GM12878 (cell line): ENCODE measurements around the gene PCDHA2. TPM values are rescaled to one million over a fixed set of nuclear protein-coding genes. Genes with fewer than 3 reads are reported as not detected.
"Not testable (repeated sequence)": the region's sequence is repeated elsewhere in the genome, so short reads cannot be mapped to it uniquely, and the experiment has no call there.

Experiments
- ATAC-seq: fragments of 200-7000 bp; cut with Tn5 transposase; 3 replicates; pipeline ENCODE4 v1.9.1; 2020; ENCODE audit warnings: mild to moderate bottlenecking, moderate library complexity
- BruUV-seq: library from RNA; stranded (reverse); fragments of 400-500 nt; replicated peaks from 2 replicates; lab custom pipeline; 2021; lab: Mats Ljungman, UMichigan
- CTCF ChIA-PET: fragments of 300-600 bp; sonication (Branson Sonifier 250); formaldehyde crosslinking; extraction: SDS; loops from one replicate; lab custom pipeline; 2021; ENCODE audit warnings: inconsistent platforms; lab: Yijun Ruan, JAX
- POLR2A ChIA-PET: fragments of 350-600 bp; formaldehyde crosslinking; extraction: SDS; loops from one replicate; lab custom pipeline; 2021; ENCODE audit warnings: inconsistent platforms; lab: Charles Lee
- RAD21 ChIA-PET: fragments of 300-600 bp; sonication (Branson Sonifier 250); formaldehyde crosslinking; loops from one replicate; lab custom pipeline; 2023; ENCODE audit warnings: antibody characterized with exemption; ENCODE audit not compliant: unreplicated experiment; lab: Charles Lee
- SMC1A ChIA-PET: fragments of 300-600 bp; sonication (Branson Sonifier 250); formaldehyde crosslinking; loops from one replicate; lab custom pipeline; 2023; ENCODE audit not compliant: unreplicated experiment, uncharacterized antibody; lab: Charles Lee
- DNase-seq: peaks from one replicate; pipeline ENCODE4 v3.0.0-alpha.2; 2011; ENCODE audit warnings: low read depth, low spot score
- FAIRE-seq: peaks from 3 replicates; lab custom pipeline; 2011; peaks lifted over from hg19 to GRCh38; lab: Jason Lieb, UNC
- H2AFZ ChIP-seq: 2 replicates; pipeline ENCODE4 v1.6.0; 2011; ENCODE audit warnings: low read depth, low read length, control low read depth; ENCODE audit not compliant: control insufficient read depth
- H3K27ac ChIP-seq: 2 replicates; pipeline ENCODE4 v1.5.1; 2011; ENCODE audit warnings: control low read depth; ENCODE audit not compliant: control insufficient read depth, insufficient read depth
- H3K27me3 ChIP-seq, 2 experiments: replicated peaks in 1 of 2; 2 replicates each; pipeline versions ENCODE4 v1.6.0 to v1.6.1; 2011; ENCODE audit warnings: low read length in 1 of 2; ENCODE audit not compliant: control insufficient read depth in 2 of 2, insufficient read depth in 2 of 2
- H3K36me3 ChIP-seq, 2 experiments: 2 replicates each; pipeline ENCODE4 v1.5.1; 2011; ENCODE audit warnings: low read length in 1 of 2; ENCODE audit not compliant: control insufficient read depth in 2 of 2, insufficient read depth in 2 of 2
- H3K4me1 ChIP-seq: 2 replicates; pipeline ENCODE4 v1.6.1; 2011; ENCODE audit warnings: mild to moderate bottlenecking, low read length, moderate library complexity, mixed read lengths; ENCODE audit not compliant: control insufficient read depth, insufficient read depth
- H3K4me2 ChIP-seq: 2 replicates; pipeline ENCODE4 v1.6.0; 2011; ENCODE audit warnings: control low read depth; ENCODE audit not compliant: control insufficient read depth, insufficient read depth
- H3K4me3 ChIP-seq: fragments of 200-600 bp; sonication (generic); 2 replicates; pipeline ENCODE4 v1.5.1; 2016
- H3K79me2 ChIP-seq: 2 replicates; pipeline ENCODE4 v1.6.0; 2011; ENCODE audit warnings: low read length; ENCODE audit not compliant: control insufficient read depth, insufficient read depth
- H3K9ac ChIP-seq: 2 replicates; pipeline ENCODE4 v1.8.0; 2011; ENCODE audit warnings: low read length, control low read depth, mixed read lengths; ENCODE audit not compliant: control insufficient read depth, insufficient read depth
- H3K9me3 ChIP-seq: replicated peaks from 3 replicates; pipeline ENCODE4 v1.5.1; 2011; ENCODE audit warnings: mild to moderate bottlenecking, low read length; ENCODE audit not compliant: control insufficient read depth, insufficient read depth
- H4K20me1 ChIP-seq: 2 replicates; pipeline ENCODE4 v1.6.0; 2011; ENCODE audit not compliant: control insufficient read depth, insufficient read depth
- ATF2 ChIP-seq: IDR thresholded peaks from 2 replicates; pipeline ENCODE4 v1.6.1; 2012; ENCODE audit warnings: low read length, inconsistent platforms
- CTCF ChIP-seq, 3 experiments: IDR thresholded peaks in 2 of 3; conservative IDR thresholded peaks in 1 of 3; 2 replicates each; pipeline ENCODE4 v1.5.1; 2011; ENCODE audit warnings: low read depth in 3 of 3, low read length in 3 of 3, mild to moderate bottlenecking in 3 of 3, control low read depth in 2 of 3, moderate library complexity in 2 of 3, inconsistent platforms in 1 of 3, mixed read lengths in 1 of 3; ENCODE audit not compliant: control insufficient read depth in 2 of 3, insufficient read depth in 1 of 3; ENCODE audit errors: extremely low read depth in 1 of 3
- MXI1 ChIP-seq: fragments of 150-350 bp; IDR thresholded peaks from 2 replicates; pipeline ENCODE4 v1.6.1; 2011; ENCODE audit warnings: low read depth, mild to moderate bottlenecking, inconsistent platforms, low read length, improper control_type of control experiment
- TCF7 ChIP-seq: IDR thresholded peaks from 2 replicates; pipeline ENCODE4 v1.6.1; 2014; ENCODE audit warnings: antibody characterized with exemption, borderline replicate concordance
- WGBS: methylation state at CpG from one replicate; pipeline ENCODE4 v1.1.6; 2016; ENCODE audit warnings: low lambda C conversion rate; ENCODE audit not compliant: insufficient replicate concordance, insufficient coverage; ENCODE audit errors: missing lambda C conversion rate; 5-methylcytosine and 5-hydroxymethylcytosine counted together
- in situ Hi-C: fragments of 300-500 bp; cut with MboI; formaldehyde crosslinking; loops from 9 replicates; pipeline ENCODE4 v1.14.3; 2018; ENCODE audit warnings: mixed read lengths
- intact Hi-C: fragments of 100-400 bp; cut with micrococcal nuclease; formaldehyde crosslinking; loops from one replicate; pipeline ENCODE4 v1.14.2; 2022; ENCODE audit not compliant: unreplicated experiment
- polyA plus RNA-seq, 11 experiments: library from polyadenylated mRNA; depleted of rRNA in 4 of 11; unstranded in 6 of 11; stranded (reverse) in 5 of 11; fragments of >200 nt; fragmentation: Nextera tagmentation in 4 of 11; fragmentation: Illumina TruSeq in 1 of 11; extraction: Ambion mirVana in 4 of 11; extraction: Trizol in 1 of 11; gene quantifications; 1 replicate in 1 of 11; 2 replicates in 10 of 11; pipeline versions ENCODE4 v1.2.1 to v1.2.3, GENCODE V29; 2011 to 2016; ENCODE audit warnings: inconsistent platforms in 2 of 11, missing spikeins in 2 of 11, low read depth in 1 of 11
- total RNA-seq, 4 experiments: library from RNA; depleted of rRNA in 3 of 4; stranded (reverse); fragments of >200 nt in 3 of 4; fragmentation: Illumina TruSeq in 1 of 4; extraction: Trizol in 1 of 4; gene quantifications; 2 replicates each; pipeline versions ENCODE4 v1.2.1 to v1.2.3, GENCODE V29; 2013 to 2021

PCDHA2 gene
- total and polyA plus RNA-seq, 10 of the 15 experiments (the other 5 are each of a cell fraction or from before 2014, with no cell fraction given): 0.04 to 0.06 TPM; not detected in 8

DNA sequence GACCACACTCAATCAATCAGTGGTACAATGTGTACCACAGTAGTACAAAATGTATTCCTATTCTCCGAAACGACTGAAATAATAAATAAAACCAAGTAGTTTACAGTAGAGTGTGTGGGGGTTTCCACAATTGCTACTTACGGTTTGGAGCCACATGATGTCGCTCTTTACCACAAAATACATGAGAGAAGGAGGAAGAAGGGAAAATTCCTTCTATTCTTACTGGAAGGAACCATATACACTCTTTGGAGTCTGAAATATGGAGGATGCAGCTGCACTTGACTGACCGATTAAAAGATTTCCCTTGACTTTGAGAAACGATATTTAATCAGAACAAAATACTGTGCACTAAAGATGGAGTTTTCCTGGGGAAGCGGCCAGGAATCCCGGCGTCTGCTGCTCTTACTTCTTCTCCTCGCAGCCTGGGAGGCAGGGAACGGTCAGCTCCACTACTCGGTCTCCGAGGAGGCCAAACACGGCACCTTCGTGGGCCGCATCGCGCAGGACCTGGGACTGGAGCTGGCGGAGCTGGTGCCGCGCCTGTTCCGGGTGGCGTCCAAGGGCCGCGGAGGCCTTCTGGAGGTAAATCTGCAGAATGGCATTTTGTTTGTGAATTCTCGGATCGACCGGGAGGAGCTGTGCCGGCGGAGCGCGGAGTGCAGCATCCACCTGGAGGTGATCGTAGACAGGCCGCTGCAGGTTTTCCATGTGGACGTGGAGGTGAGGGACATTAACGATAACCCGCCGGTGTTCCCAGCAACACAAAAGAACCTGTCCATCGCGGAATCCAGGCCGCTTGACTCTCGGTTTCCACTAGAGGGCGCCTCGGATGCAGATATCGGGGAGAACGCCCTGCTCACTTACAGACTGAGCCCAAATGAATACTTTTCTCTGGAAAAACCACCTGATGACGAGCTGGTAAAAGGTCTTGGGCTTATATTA, 12.5 kb downstream of the PCDHA2 start, which contains the start of gene PCDHA4:
Gene PCDHA4 (plus strand): TSS at position 235 of the 942 bp plus-strand sequence.
- ChIA-PET SMC1A (no interaction called here), CTCF (interaction anchor here (1.4 to 2.0 kb wide), 2 partner anchors 10 to 15 kb away, joined by 3 to 5 read pairs; partner anchors contain the start of gene PCDHA5)

DNA sequence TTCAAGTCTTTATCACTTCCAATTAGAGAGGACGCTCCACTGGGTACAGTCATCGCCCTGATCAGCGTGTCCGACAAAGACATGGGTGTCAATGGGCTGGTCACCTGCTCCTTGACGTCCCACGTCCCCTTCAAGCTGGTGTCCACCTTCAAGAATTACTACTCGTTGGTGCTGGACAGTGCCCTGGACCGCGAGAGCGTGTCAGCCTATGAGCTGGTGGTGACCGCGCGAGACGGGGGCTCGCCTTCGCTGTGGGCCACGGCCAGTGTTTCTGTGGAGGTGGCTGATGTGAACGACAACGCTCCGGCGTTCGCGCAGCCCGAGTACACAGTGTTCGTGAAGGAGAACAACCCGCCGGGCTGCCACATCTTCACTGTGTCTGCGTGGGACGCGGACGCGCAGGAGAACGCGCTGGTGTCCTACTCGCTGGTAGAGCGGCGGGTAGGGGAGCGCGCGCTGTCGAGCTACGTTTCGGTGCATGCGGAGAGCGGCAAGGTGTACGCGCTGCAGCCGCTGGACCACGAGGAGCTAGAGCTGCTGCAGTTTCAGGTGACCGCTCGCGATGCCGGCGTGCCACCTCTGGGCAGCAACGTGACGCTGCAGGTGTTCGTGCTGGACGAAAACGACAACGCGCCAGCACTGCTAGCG, 13.7 kb downstream of the PCDHA2 start:
- H3K4me1 ChIP-seq, SMC1A ChIA-PET, BruUV-seq, H4K20me1 ChIP-seq, H3K4me3 ChIP-seq, FAIRE-seq, RAD21 ChIA-PET, H3K36me3 ChIP-seq, H3K27me3 ChIP-seq, H3K79me2 ChIP-seq, H3K27ac ChIP-seq, POLR2A ChIA-PET, intact Hi-C loops, DNase-seq, H2AFZ ChIP-seq, H3K9me3 ChIP-seq, H3K4me2 ChIP-seq, ATAC-seq, H3K9ac ChIP-seq: not testable (repeated sequence)
- in situ Hi-C loops: loop anchor here (25.0 kb wide), 1 partner anchor 754 kb away; no protein-coding TSS in a partner anchor
- CTCF ChIA-PET: interaction anchor here (1.4 kb wide), 1 partner anchor 8 kb away, joined by 3 read pairs; no protein-coding TSS in a partner anchor
- WGBS: 83% methylated on average over 44 of the region's 62 CpGs

More for the DNA sequence above, 12.5 kb downstream of the PCDHA2 start, which contains the start of gene PCDHA4:
- H3K4me1 ChIP-seq: no peaks in the 10 kb centered on the region
- H4K20me1 ChIP-seq: no peaks in the 10 kb centered on the region
- no peak within 1 kb of the TSS for H3K4me2 ChIP-seq
- WGBS: 52% methylated on average over 32 of the region's 47 CpGs
- no TSS peak for BruUV-seq
- H3K9ac ChIP-seq: no peak within 1 kb of the TSS
- in situ Hi-C loops (loop anchor here (25.0 kb wide), 1 partner anchor 755 kb away; no protein-coding TSS in a partner anchor), intact Hi-C loops (no loop called here)
- H3K4me3 ChIP-seq: no peak within 1 kb of the TSS
- ChIA-PET RAD21 (no interaction called here), POLR2A (no interaction called here)
- no peak within 1 kb of the TSS for H2AFZ ChIP-seq
- H3K27me3 ChIP-seq: no peaks in the 10 kb centered on the region
- no peaks in the 10 kb centered on the region for H3K79me2 ChIP-seq
- H3K27ac ChIP-seq: no peak within 1 kb of the TSS
- FAIRE-seq (no peak), DNase-seq (no peak), ATAC-seq (no peak)
- H3K9me3 ChIP-seq: no peaks in the 10 kb centered on the region; the same call in 2 of the 3 replicates
- TF ChIP-seq MXI1 (no peak), CTCF (IDR thresholded peaks at IDR 0.05 in 2 of 3, conservative IDR thresholded peaks at IDR 0.05 in 1 of 3; ENCODE audit: control insufficient read depth in 2 of 3, extremely low read depth in 1 of 3, insufficient read depth in 1 of 3, low read depth in 3 of 3, low read length in 3 of 3) (peak in 2 of 3 experiments; percentile 13 to 15; a peak in 1 of 6 replicates), ATF2 (no peak), TCF7 (no peak)
- no peaks in the 10 kb centered on the region for H3K36me3 ChIP-seq
